Peyer's patch (tissue), 4 donors: ENCODE data around the gene GXYLT2. TPM values are rescaled to one million over a fixed set of nuclear protein-coding genes. Genes with fewer than 3 reads are reported as not detected.
A peak's percentile ranks its signal among the peaks of the same experiment; 100 is the strongest.

ENCODE experiments used
- DNase-seq, 3 donors: peaks; one replicate each; pipeline ENCODE4 v3.0.0-alpha.2; 2017 to 2019
- H3K27ac ChIP-seq, 4 donors: fragments of 200-600 bp; sonication (generic); one replicate each; pipeline ENCODE4 v1.5.1; 2016 to 2019
- H3K27me3 ChIP-seq, 2 donors: fragments of 200-600 bp; sonication (generic); one replicate each; pipeline ENCODE4 v1.5.1; 2019
- H3K36me3 ChIP-seq, 3 donors: fragments of 200-600 bp; sonication (generic); one replicate each; pipeline ENCODE4 v1.5.1; 2016 to 2019
- H3K4me1 ChIP-seq, 4 donors: fragments of 200-600 bp; sonication (generic); one replicate each; pipeline ENCODE4 v1.5.1; 2016 to 2019
- H3K4me3 ChIP-seq, 4 donors: fragments of 200-600 bp; sonication (generic); 1 replicate in 3 of 4; 2 replicates in 1 of 4; pipeline ENCODE4 v1.5.1; 2016 to 2019; ENCODE audit warnings: mild to moderate bottlenecking in 1 of 4
- H3K9me3 ChIP-seq, 4 donors: fragments of 200-600 bp; sonication (generic); one replicate each; pipeline ENCODE4 v1.5.1; 2016 to 2019; ENCODE audit warnings: mild to moderate bottlenecking in 1 of 4
- CTCF ChIP-seq, 6 experiments: fragments of 450-650 bp in 4 of 6; fragments of 200-600 bp in 2 of 6; sonication (generic) in 1 of 6; IDR thresholded peaks; one replicate each; pipeline ENCODE4 v1.5.1; 2017 to 2019; ENCODE audit warnings: antibody characterized with exemption in 6 of 6, mild to moderate bottlenecking in 3 of 6, moderate library complexity in 1 of 6
- POLR2A ChIP-seq, 2 donors: fragments of 450-650 bp; IDR thresholded peaks; one replicate each; pipeline ENCODE4 v1.5.1; 2017; ENCODE audit warnings: antibody characterized with exemption in 2 of 2, mild to moderate bottlenecking in 2 of 2, moderate library complexity in 2 of 2
- total RNA-seq, 4 donors: library from RNA; depleted of rRNA; stranded (reverse); fragments of >200 nt; gene quantifications; one replicate each; pipeline ENCODE4 v1.1.0, GENCODE V29; 2016

GXYLT2 gene
- total RNA-seq, 4 donors from 2014 or later, result 1.1 to 38.0 (median 1.4) TPM

GRCh38 chr3:72993391-72993790 is 105.5 kb downstream of the GXYLT2 start:
- H3K9me3 ChIP-seq, result no peaks in the 10 kb centered on the region

GRCh38 chr3:72995337-72995736 is 107.5 kb downstream of the GXYLT2 start:
- H3K27me3 ChIP-seq, result no peaks in the 10 kb centered on the region
- TF ChIP-seq CTCF (IDR thresholded peaks at IDR 0.05), result no peak
- TF ChIP-seq POLR2A (IDR thresholded peaks at IDR 0.05), result no peak
- H3K9me3 ChIP-seq, result no peaks in the 10 kb centered on the region
- H3K4me3 ChIP-seq, result no peak overlapping the region
- no peaks in the 10 kb centered on the region for H3K36me3 ChIP-seq
- peak in 1 of 3 donors; percentile 52 for DNase-seq
- H3K27ac ChIP-seq, result peak overlapping the region in 1 of 4 donors; percentile 30
- H3K4me1 ChIP-seq, result peaks cover 0 to 23% (median 10%) of the 10 kb centered on the region in 4 donors

More at GRCh38 chr3:72993391-72993790, 105.5 kb downstream of the GXYLT2 start:
- no peak for DNase-seq
- H3K27me3 ChIP-seq, result no peaks in the 10 kb centered on the region
- TF ChIP-seq CTCF (IDR thresholded peaks at IDR 0.05) (peak in 2 of 6 experiments; percentile 22 to 24), POLR2A (IDR thresholded peaks at IDR 0.05) (no peak)
- no peaks in the 10 kb centered on the region for H3K36me3 ChIP-seq
- no peak overlapping the region for H3K4me3 ChIP-seq
- H3K27ac ChIP-seq, result no peak overlapping the region
- H3K4me1 ChIP-seq, result peaks cover 0 to 5% (median 2%) of the 10 kb centered on the region in 4 donors

- peaks cover 0 to 28% (median 14%) of the 10 kb centered on the region in 4 donors for H3K4me1 ChIP-seq
- no peaks in the 10 kb centered on the region for H3K27me3 ChIP-seq
- peak in 2 of 3 donors; percentile 25 to 58 for DNase-seq
- peak overlapping the region; percentile 65 to 89 (median 82) for H3K4me3 ChIP-seq
- no peaks in the 10 kb centered on the region for H3K36me3 ChIP-seq
- TF ChIP-seq POLR2A (IDR thresholded peaks at IDR 0.05), result no peak
- no peak for TF ChIP-seq CTCF (IDR thresholded peaks at IDR 0.05)
- peak overlapping the region; percentile 87 to 97 (median 96) for H3K27ac ChIP-seq
- no peaks in the 10 kb centered on the region for H3K9me3 ChIP-seq
Measured at GRCh38 chr3:72996121-72996472, 108.3 kb downstream of the GXYLT2 start.

GRCh38 chr3:72996473-72997333 is 108.9 kb downstream of the GXYLT2 start, which contains the start of gene PPP4R2:
Gene PPP4R2, plus strand, starts transcription at chr3:72996811. Its CDS starts 227 bp downstream, at chr3:72997038.
- peaks cover 0 to 34% (median 14%) of the 10 kb centered on the region in 4 donors for H3K4me1 ChIP-seq
- no peaks in the 10 kb centered on the region for H3K27me3 ChIP-seq
- H3K27ac ChIP-seq, result peak within 1 kb of the TSS; percentile 87 to 97 (median 96)
- no peaks in the 10 kb centered on the region for H3K9me3 ChIP-seq
- no peaks in the 10 kb centered on the region for H3K36me3 ChIP-seq
- peak; percentile 81 to 94 (median 93) for DNase-seq
- peak within 1 kb of the TSS; percentile 65 to 89 (median 82) for H3K4me3 ChIP-seq
- TF ChIP-seq CTCF (IDR thresholded peaks at IDR 0.05) (peak in 1 of 6 experiments; percentile 13), POLR2A (IDR thresholded peaks at IDR 0.05) (peak; percentile 60 to 81)

- TF ChIP-seq POLR2A (IDR thresholded peaks at IDR 0.05) (no peak), CTCF (IDR thresholded peaks at IDR 0.05) (peak in 4 of 6 experiments; percentile 36 to 41 (median 38))
- Histone ChIP-seq H3K27ac (peak overlapping the region; percentile 87 to 97 (median 96)), H3K27me3 (no peaks in the 10 kb centered on the region), H3K4me1 (peaks cover 0 to 40% (median 14%) of the 10 kb centered on the region in 4 donors), H3K9me3 (no peaks in the 10 kb centered on the region), H3K36me3 (no peaks in the 10 kb centered on the region), H3K4me3 (peak overlapping the region; percentile 65 to 89 (median 82))
- peak in 2 of 3 donors; percentile 18 to 50 for DNase-seq
Measured at GRCh38 chr3:72997421-72997961, 109.6 kb downstream of the GXYLT2 start.
